ENCODE measurements around the gene ZNF358. TPM values are rescaled to one million over a fixed set of nuclear protein-coding genes. Genes with fewer than 3 reads are reported as not detected.

The ZNF358 gene
- total and polyA plus RNA-seq, 7 donors: 29.3 to 120 (median 64.5) TPM

DNA sequence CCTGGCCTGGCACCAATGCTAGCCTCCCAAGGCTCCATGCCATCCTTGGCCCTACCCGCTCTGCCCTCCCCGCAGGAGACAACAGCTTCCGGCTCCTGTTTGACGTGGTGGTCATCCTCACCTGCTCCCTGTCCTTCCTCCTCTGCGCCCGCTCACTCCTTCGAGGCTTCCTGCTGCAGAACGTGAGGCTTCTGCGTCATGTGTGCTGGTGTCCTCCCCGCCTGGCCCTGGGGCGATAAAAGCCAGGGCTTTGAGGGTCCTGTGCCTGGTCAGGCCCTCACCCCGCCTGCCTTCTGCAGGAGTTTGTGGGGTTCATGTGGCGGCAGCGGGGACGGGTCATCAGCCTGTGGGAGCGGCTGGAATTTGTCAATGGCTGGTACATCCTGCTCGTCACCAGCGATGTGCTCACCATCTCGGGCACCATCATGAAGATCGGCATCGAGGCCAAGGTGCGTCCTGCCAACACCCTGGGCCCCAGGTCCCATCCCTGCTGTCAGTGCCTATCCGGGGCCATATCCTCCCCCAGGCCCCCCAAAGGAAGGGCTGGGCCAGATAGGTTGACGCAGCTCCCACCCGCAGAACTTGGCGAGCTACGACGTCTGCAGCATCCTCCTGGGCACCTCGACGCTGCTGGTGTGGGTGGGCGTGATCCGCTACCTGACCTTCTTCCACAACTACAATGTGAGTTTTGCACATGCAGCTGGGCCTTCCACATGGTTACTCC, 12.8 kb downstream of the ZNF358 start:
- TF ChIP-seq, protein P1, sequence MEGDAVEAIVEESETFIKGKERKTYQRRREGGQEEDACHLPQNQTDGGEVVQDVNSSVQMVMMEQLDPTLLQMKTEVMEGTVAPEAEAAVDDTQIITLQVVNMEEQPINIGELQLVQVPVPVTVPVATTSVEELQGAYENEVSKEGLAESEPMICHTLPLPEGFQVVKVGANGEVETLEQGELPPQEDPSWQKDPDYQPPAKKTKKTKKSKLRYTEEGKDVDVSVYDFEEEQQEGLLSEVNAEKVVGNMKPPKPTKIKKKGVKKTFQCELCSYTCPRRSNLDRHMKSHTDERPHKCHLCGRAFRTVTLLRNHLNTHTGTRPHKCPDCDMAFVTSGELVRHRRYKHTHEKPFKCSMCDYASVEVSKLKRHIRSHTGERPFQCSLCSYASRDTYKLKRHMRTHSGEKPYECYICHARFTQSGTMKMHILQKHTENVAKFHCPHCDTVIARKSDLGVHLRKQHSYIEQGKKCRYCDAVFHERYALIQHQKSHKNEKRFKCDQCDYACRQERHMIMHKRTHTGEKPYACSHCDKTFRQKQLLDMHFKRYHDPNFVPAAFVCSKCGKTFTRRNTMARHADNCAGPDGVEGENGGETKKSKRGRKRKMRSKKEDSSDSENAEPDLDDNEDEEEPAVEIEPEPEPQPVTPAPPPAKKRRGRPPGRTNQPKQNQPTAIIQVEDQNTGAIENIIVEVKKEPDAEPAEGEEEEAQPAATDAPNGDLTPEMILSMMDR (IDR thresholded peaks at IDR 0.05): no peak
- no peak for TF ChIP-seq EP300 (IDR thresholded peaks at IDR 0.05)
- no peak for TF ChIP-seq POLR2A (IDR thresholded peaks at IDR 0.05)
- TF ChIP-seq POLR2AphosphoS5 (IDR thresholded peaks at IDR 0.05): no peak
- H3K4me1 ChIP-seq: peaks cover 0 to 15% (median 9%) of the 10 kb centered on the region in 4 donors
- no peak overlapping the region for H3K4me3 ChIP-seq
- intact Hi-C loops (cut with DNase I): no loop called here
- no peak for DNase-seq
- 95% methylated on average over 32 of the region's 32 CpGs for WGBS, 2 donors
- no peak overlapping the region for H3K27ac ChIP-seq
- no peaks in the 10 kb centered on the region for H3K9me3 ChIP-seq
- no peaks in the 10 kb centered on the region for H3K27me3 ChIP-seq
- peaks cover 13 to 67% (median 24%) of the 10 kb centered on the region in 4 donors for H3K36me3 ChIP-seq

DNA sequence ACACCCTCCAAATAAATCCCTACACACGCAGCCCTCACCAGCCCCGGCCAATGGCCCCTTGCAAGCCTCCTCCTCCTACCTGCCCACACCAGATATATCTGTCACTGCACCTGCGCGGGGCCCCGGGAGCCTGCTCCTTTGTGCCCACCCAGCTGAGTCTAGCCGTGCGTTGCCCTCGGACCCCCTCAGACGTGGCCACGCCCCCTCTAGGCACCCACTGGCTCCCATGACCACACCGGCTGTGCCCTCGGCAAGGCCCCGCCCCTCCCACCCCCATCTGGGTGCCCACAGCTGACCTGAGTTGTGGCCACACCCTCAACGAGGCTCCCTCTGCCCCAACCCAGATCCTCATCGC, 13.3 kb downstream of the ZNF358 start:
- no peaks in the 10 kb centered on the region for H3K9me3 ChIP-seq
- H3K4me3 ChIP-seq: no peak overlapping the region
- peaks cover 13 to 67% (median 24%) of the 10 kb centered on the region in 4 donors for H3K36me3 ChIP-seq
- intact Hi-C loops (cut with DNase I): no loop called here
- no peak for DNase-seq
- H3K27ac ChIP-seq: no peak overlapping the region
- WGBS, 2 donors: 87 to 88% methylated on average over 15 of the region's 15 CpGs
- H3K4me1 ChIP-seq: peaks cover 0 to 11% (median 7%) of the 10 kb centered on the region in 4 donors
- no peaks in the 10 kb centered on the region for H3K27me3 ChIP-seq
- TF ChIP-seq POLR2AphosphoS5 (IDR thresholded peaks at IDR 0.05) (no peak), POLR2A (IDR thresholded peaks at IDR 0.05) (no peak), EP300 (IDR thresholded peaks at IDR 0.05) (no peak)
- TF ChIP-seq, protein P1 (IDR thresholded peaks at IDR 0.05): no peak

DNA sequence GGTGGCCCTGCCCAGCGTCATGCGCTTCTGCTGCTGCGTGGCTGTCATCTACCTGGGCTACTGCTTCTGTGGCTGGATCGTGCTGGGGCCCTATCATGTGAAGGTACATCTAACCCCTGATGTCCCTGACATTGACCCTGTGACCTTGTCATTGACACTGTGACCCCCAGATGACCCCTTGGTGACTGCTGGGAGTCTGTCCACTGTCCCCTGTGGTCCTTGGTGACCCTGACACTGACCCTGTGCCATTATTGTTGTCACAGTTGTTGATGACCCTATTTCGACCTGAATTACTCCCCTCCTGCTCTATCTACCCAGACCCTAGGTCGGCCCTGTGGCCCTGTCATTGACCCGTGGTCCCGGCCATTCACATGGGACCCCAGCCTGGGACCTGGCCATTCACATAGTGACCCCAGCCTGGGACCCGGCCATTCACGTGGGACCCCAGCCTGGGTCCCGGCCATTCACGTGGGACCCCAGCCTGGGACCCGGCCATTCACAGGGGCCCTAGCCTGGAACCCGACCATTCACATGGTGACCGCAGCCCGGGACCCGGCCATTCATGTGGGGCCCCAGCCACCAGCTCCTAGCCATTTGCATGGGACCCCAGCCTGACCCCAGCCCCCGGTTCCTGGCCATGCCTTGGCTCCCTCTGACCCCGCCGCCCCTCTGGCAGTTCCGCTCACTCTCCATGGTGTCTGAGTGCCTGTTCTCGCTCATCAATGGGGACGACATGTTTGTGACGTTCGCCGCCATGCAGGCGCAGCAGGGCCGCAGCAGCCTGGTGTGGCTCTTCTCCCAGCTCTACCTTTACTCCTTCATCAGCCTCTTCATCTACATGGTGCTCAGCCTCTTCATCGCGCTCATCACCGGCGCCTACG, 13.9 kb downstream of the ZNF358 start:
- 97% methylated on average over 33 of the region's 33 CpGs for WGBS, 2 donors
- no peak for DNase-seq
- Histone ChIP-seq H3K27me3 (no peaks in the 10 kb centered on the region), H3K4me3 (no peak overlapping the region), H3K4me1 (peaks cover 0 to 10% (median 7%) of the 10 kb centered on the region in 4 donors), H3K36me3 (peaks cover 13 to 62% (median 22%) of the 10 kb centered on the region in 4 donors), H3K9me3 (no peaks in the 10 kb centered on the region), H3K27ac (no peak overlapping the region)
- intact Hi-C loops (cut with DNase I): loop anchor here (10.0 kb wide), 1 partner anchor 795 kb away; the partner anchor contains the start of genes GPR108 and TRIP10
- TF ChIP-seq POLR2AphosphoS5 (IDR thresholded peaks at IDR 0.05) (no peak), POLR2A (IDR thresholded peaks at IDR 0.05) (no peak), EP300 (IDR thresholded peaks at IDR 0.05) (no peak)
- TF ChIP-seq, protein P1 (IDR thresholded peaks at IDR 0.05): no peak

DNA sequence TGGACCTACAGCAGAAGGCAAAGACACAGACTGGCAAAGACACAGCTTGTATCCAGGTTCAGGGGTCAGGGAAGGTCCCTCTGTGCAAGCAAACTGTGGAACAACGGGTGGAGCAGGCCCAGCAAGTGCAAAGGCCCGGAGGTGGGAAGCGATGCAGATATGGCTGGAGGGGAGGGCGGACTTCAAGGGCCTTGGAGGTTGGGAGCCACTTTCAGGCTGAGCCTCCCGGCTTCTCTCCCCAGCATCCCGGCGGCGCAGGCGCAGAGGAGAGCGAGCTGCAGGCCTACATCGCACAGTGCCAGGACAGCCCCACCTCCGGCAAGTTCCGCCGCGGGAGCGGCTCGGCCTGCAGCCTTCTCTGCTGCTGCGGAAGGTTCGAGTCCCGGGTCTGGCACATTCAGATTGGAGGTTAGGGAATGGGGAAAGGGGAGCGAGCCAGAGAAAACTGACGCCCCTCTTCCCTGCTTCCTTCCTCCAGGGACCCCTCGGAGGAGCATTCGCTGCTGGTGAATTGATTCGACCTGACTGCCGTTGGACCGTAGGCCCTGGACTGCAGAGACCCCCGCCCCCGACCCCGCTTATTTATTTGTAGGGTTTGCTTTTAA, 17.5 kb downstream of the ZNF358 start:
- H3K27ac ChIP-seq: peak overlapping the region; percentile 87 to 97 (median 96)
- peak; percentile 92 for DNase-seq
- 29 to 42% methylated on average over 30 of the region's 30 CpGs for WGBS, 2 donors
- H3K4me3 ChIP-seq: peak overlapping the region; percentile 72 to 89 (median 84)
- H3K4me1 ChIP-seq: peaks cover 0 to 27% (median 16%) of the 10 kb centered on the region in 4 donors
- intact Hi-C loops (cut with DNase I): loop anchor here (10.0 kb wide), 1 partner anchor 799 kb away; the partner anchor contains the start of genes GPR108 and TRIP10
- H3K27me3 ChIP-seq: no peaks in the 10 kb centered on the region
- H3K36me3 ChIP-seq: peaks cover 0 to 42% (median 17%) of the 10 kb centered on the region in 4 donors
- no peaks in the 10 kb centered on the region for H3K9me3 ChIP-seq
- TF ChIP-seq POLR2AphosphoS5 (IDR thresholded peaks at IDR 0.05) (peak in 1 of 4 donors; percentile 5), EP300 (IDR thresholded peaks at IDR 0.05) (no peak)

Measured in sigmoid colon (tissue), 7 donors.